GM21825 (cell line): ENCODE measurements around the gene FOXM1.
"Not testable (repeated sequence)": the region's sequence is repeated elsewhere in the genome, so short reads cannot be mapped to it uniquely, and the experiment has no call there.

Experiments used
- ATAC-seq: cut with Tn5 transposase; IDR thresholded peaks from one replicate; pipeline ENCODE4 v1.9.1; 2021; ENCODE audit warnings: mild to moderate bottlenecking, moderate library complexity; ENCODE audit not compliant: unreplicated experiment

FOXM1 gene

GRCh38 chr12:2884810-2885209 lies 7.8 kb upstream of the FOXM1 start:
- no peak for ATAC-seq

DNA sequence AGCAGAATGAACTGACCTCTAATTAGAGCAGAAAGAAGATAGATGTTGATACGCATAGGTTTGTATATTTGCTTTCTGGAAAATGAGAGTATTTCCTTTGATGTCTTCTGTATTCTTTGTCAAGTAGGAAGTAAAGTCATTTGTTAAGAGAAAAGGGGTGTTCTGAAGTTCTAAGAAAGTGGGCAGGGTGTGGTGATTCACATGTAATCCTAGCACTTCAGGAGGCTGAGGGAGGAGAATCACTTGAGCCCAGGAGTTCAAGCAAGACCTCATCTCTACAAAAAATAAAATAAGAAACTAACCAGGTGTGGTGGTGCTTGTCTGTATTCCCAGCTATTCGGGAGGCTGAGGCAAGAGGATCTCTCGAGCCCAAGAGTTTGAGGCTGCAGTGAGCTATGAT lies 2.9 kb upstream of the FOXM1 start:
- ATAC-seq: no peak

DNA sequence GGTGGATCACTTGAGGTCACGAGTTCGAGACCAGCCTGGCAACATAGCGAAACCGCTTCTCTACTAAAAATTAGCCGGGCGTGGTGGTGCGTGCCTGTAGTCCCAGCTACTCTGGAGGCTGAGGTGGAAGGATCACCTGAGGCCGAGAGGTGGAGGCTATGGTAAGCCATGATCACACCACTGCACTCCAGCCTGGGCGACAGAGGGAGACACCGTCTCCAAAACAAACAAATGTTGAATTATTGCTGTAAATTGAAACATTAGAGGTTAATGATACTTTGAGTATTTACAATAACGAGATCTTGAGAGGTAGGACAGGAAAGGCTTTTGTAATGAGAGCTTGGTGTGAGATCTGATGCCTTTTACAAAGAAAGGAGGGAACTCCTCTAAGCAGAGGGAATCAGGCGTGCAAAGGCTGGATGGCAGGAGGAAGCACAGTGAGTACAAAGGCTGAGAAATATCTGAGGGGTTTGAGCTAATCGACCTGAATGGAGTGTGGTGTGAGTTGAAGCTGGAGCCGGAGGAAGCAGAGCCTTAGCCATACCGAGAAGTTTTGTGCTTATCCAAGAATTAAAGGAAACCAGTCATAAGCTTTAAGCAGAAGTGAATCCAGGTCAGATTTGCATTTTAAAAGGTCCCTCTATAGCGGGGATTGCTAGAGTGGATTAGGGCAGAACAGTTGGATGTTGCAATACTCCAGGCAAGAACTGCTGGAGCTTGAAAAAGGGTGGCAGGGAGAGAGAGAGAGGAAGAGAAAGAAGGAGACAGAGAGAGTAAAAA lies 1.2 kb upstream of the FOXM1 start:
- no peak for ATAC-seq

DNA sequence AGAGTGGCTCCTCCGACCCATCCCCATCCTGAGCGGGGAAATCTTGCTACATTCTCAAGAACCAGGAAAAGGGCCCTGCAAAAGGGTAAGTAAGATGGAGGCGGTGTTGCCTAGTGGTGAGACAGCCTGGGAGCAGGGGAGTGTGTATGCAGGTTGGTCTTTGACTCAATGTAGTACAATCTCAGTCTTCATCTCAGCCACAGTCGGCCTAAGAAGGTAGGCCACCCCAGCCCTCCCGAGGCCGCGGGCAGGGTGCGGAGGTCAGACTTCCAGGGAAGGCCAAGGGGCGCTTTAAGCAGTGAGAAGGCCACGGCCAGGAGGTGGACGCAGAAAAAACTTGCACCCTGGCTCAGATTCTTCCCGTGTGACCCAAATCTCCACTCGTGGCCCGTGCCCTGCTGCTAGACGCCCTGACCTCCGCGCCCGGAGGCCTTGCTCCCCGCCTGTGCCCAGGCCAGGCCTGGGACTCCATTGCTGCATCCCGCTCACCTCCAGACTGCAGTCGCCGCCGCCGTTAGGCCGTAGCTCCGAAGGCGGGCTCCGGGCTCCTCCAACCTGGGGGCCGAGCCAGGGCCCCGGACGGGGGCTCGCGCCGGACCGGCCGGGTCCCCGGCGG lies 435 bp downstream of the FOXM1 start:
- ATAC-seq: peak; percentile 37

DNA sequence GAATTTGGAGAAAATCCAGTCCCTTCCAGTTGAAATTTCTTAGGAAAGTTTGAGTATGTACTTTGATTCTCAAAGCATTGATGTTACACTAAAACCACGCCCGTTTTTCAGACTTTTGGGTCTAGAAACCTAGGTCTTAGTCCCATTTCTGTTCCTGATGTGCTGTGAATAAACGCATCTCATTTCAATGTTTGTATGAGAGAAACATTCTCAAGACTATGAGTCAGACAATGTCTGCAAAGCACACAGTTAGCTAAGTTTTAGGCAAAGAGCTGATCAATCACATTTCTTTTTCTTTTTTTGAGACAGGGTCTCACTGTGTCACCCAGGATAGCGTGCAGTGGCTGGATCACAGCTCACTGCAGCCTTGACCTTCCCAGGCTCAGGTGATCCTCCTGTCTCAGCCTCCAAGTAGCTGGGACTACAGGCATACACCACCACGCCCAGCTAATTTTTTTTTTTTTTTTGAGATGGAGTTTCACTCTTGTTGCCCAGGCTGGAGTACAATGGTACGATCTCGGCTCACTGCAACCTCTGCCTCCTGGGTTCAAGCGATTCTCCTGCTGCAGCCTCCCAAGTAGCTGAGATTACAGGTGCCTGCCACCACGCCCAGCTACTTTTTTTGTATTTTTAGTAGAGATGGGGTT lies 7.9 kb downstream of the FOXM1 start:
- not testable (repeated sequence) for ATAC-seq

DNA sequence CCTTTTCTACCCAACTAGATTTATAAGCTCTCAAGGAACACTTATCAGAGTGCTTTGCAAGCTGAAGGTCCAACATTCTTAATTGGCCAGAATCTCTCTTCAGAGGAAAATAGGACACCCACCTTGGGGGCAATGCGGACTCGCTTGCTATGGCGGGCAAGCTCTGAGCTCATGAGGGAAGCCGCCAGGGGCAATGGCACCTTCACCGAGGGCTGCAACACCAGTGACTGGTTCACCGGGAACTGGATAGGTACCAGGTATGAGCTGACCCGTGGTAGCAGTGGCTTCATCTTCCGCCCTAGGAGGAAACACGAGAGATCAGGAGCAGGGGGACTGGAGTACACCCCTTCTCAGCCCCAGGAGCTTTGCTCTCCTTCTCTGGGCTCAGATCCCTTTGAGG lies 12.8 kb downstream of the FOXM1 start:
- ATAC-seq: no peak

DNA sequence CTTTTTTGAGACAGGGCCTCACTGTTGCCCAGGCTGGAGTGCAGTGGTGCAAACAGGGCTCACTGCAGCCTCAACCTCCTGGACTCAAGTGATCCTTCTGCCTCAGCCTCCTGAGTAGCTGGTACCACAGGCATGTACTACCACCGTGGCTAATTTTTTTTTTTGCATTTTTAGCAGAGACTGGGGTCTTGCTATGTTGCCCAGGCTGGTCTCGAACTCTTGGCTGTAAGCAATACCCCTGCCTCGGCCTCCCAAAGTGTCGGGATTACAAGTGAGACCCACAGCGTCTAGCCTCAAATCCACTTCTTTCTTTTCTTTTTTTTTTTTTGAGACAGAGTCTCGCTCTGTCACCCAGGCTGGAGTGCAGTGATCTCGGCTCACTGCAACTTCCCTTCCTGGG lies 13.6 kb downstream of the FOXM1 start:
- not testable (repeated sequence) for ATAC-seq

- ATAC-seq: no peak
These were observed 14.1 kb downstream of the FOXM1 start for GRCh38 chr12:2862876-2863275.

GRCh38 chr12:2860170-2860569 lies 16.8 kb downstream of the FOXM1 start:
- no peak for ATAC-seq

GRCh38 chr12:2858944-2859421 lies 18.0 kb downstream of the FOXM1 start:
- no peak for ATAC-seq

DNA sequence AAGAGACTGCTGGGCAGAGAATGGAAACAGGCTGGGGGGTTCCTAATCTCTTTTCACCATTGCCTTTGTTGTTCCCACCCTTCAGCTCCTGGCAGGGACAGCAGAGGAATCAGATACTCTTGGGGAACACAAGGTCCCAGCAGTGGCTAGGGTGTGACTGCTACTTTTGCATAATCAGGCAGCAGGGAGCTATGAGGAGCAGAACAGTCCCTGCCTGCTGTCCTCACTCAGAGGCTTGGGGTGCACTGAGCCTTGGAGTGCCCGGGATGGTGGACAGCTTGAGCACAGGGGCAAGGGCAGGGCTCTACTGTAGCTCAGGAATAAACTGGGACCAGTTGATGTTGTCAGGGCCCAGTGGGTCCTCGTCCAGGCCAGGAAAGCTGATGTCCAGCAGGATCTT lies 18.6 kb downstream of the FOXM1 start:
- ATAC-seq: no peak

DNA sequence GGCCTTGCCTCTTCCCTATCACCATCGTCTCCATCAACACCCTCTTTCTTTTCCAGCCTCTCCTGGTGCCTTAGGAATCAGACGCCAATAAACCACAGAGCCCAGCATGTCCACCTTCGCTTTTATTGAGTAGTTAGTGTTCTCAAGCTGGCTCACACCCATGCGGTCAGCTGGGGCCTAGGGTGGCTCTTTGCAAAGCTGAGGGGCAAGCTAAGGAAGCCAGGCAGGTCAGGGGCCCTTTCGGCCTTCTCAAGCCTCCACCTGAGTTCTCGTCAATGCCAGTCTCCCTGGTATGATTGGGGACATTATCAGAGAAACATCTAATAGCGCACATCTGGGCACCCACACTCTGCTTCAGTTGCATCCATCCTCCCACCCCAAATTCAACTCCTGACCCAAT lies 19.4 kb downstream of the FOXM1 start:
- ATAC-seq: no peak

DNA sequence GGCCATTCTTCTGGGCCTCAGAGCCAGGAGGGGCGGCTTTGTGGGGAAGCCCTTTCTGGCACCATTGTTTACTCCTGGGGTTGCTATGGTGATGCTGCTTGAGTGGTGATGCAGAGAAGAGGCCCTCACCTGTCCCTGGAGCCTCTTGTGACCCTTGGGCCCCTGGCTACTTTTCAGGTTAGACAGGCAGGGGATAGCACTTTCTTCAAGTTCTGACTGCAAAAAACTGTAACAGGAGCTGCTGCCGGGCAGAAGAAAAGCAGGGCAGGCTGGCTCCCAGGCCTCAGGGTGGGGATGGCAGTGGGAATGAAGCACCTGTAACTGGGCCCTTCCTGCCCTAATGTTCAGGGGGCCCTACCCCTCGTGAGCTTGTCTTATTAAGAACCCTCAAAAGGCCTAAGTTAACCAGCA lies 19.9 kb downstream of the FOXM1 start, which contains the start of gene TEX52:
Gene TEX52 (minus strand): TSS at position 19 of the 411 bp plus-strand sequence. CDS start 13 bp downstream, at position 6.
- no peak for ATAC-seq

- no peak for ATAC-seq
These were observed 20.9 kb downstream of the FOXM1 start for GRCh38 chr12:2856051-2856450.

- ATAC-seq: no peak
These were observed 21.4 kb downstream of the FOXM1 start for GRCh38 chr12:2855546-2855945.

GRCh38 chr12:2854669-2855453 lies 22.1 kb downstream of the FOXM1 start:
- no peak for ATAC-seq

- no peak for ATAC-seq
These were observed 23.3 kb downstream of the FOXM1 start for GRCh38 chr12:2853626-2854025.

- ATAC-seq: no peak
These were observed 25.0 kb downstream of the FOXM1 start for GRCh38 chr12:2851931-2852330.

DNA sequence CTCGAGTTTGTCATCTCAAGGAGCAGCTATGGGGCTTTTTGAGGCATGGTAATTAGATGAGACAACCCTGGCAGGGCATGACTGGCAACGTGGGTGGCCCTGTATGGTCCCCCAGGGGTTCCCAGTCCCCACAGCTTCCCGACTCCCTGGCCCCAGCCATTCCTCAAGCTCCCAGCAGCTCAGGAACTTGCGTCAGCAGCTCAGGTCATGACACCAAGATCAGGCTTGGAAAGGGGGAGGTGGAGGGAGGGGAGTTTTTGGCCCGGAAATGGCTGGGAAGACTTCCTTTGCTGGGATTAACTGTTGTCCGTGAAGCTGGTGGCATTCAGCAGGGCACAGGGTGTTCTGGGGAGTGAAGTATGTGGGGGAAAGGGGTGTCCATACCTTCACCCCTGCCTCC lies 31.7 kb downstream of the FOXM1 start:
- no peak for ATAC-seq

DNA sequence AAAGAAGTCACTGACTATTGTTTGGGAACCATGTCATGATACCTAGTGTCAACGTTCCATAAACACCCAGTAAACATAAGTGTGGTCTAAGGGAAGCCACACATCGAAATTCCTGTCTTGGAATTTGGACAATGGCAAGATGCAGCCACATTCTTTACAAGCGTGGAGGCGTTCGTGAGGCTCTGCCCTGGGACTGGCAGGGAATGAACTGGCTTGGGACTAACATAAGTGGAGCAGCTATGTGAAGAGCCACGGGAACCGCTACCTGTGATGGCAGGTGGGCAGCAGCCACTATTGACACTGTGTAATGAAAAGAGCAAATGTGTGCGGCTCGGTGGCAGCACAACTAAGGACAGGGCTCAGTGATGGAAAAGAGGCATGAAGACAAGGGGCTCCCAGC lies 32.2 kb downstream of the FOXM1 start:
- ATAC-seq: no peak

DNA sequence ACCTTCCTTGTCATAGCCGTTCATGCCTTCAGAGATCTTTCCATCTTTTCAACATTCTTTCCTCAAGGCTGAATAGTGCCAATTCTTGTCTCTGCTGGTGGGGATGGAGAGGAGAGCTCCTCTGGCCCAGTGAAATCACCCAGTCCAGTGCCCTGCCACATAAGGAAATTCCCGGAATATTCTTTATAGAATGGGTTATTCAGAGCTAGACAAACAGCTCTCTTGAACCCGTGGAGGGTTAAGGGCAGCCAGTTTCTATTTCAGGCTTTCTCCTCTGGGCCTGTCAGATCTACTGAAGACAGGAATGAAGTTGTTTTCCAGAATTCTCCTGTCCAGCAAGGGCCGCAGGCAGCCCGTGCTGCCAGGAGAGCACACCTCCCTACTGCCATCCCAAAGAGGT lies 34.0 kb downstream of the FOXM1 start:
- ATAC-seq: no peak
